Liver (tissue), 9 donors: ENCODE data around the gene FGF12. TPM values are rescaled to one million over a fixed set of nuclear protein-coding genes. Genes with fewer than 3 reads are reported as not detected.

ENCODE experiments used
- DNase-seq: peaks from one replicate; pipeline ENCODE4 v3.0.0-alpha.2; 2017; ENCODE audit warnings: low spot score
- H3K27ac ChIP-seq, 2 donors: one replicate each; pipeline ENCODE4 v1.7.0; 2013; ENCODE audit warnings: inconsistent platforms in 2 of 2, low read length in 2 of 2, control low read depth in 1 of 2, low read depth in 1 of 2, mild to moderate bottlenecking in 1 of 2
- H3K27me3 ChIP-seq, 4 donors: one replicate each; pipeline versions ENCODE4 v1.6.1 to v1.7.0; 2013; ENCODE audit warnings: low read length in 3 of 4, inconsistent platforms in 1 of 4, mild to moderate bottlenecking in 1 of 4, moderate library complexity in 1 of 4; ENCODE audit not compliant: control insufficient read depth in 4 of 4, insufficient read depth in 4 of 4
- H3K36me3 ChIP-seq, 4 donors: one replicate each; pipeline versions ENCODE4 v1.6.1 to v1.7.0; 2013; ENCODE audit warnings: low read length in 3 of 4, mild to moderate bottlenecking in 3 of 4, low read depth in 1 of 4, moderate library complexity in 1 of 4; ENCODE audit not compliant: control insufficient read depth in 4 of 4, insufficient read depth in 3 of 4
- H3K4me1 ChIP-seq, 4 donors: one replicate each; pipeline versions ENCODE4 v1.6.1 to v1.7.0; 2013; ENCODE audit warnings: low read length in 3 of 4, mild to moderate bottlenecking in 3 of 4, moderate library complexity in 1 of 4; ENCODE audit not compliant: control insufficient read depth in 4 of 4, insufficient read depth in 4 of 4
- H3K4me3 ChIP-seq, 3 donors: one replicate each; pipeline versions ENCODE4 v1.6.1 to v1.7.0; 2013; ENCODE audit warnings: low read length in 3 of 3, control low read depth in 1 of 3, low read depth in 1 of 3, mild to moderate bottlenecking in 1 of 3
- H3K9ac ChIP-seq, 2 donors: one replicate each; pipeline ENCODE4 v1.7.0; 2013; ENCODE audit warnings: low read length in 2 of 2, mild to moderate bottlenecking in 2 of 2, moderate library complexity in 2 of 2, control low read depth in 1 of 2, low read depth in 1 of 2
- H3K9me3 ChIP-seq, 4 donors: one replicate each; pipeline versions ENCODE4 v1.6.1 to v1.7.0; 2013; ENCODE audit warnings: low read length in 3 of 4; ENCODE audit not compliant: control insufficient read depth in 4 of 4
- EGR1 ChIP-seq, 2 donors: IDR thresholded peaks; 2 replicates each; pipeline ENCODE4 v1.6.1; 2016 to 2018; ENCODE audit warnings: antibody characterized with exemption in 2 of 2, low read depth in 2 of 2
- FOXA1 ChIP-seq: IDR thresholded peaks from 2 replicates; pipeline ENCODE4 v1.6.1; 2016; ENCODE audit warnings: antibody characterized with exemption
- FOXA2 ChIP-seq: IDR thresholded peaks from 2 replicates; pipeline ENCODE4 v1.6.1; 2016; ENCODE audit warnings: antibody characterized with exemption
- GABPA ChIP-seq, 2 donors: IDR thresholded peaks in 1 of 2; conservative IDR thresholded peaks in 1 of 2; 2 replicates each; pipeline ENCODE4 v1.6.1; 2016; ENCODE audit warnings: antibody characterized with exemption in 2 of 2, mild to moderate bottlenecking in 1 of 2, moderate library complexity in 1 of 2
- HNF4A ChIP-seq, 2 donors: conservative IDR thresholded peaks; 2 replicates each; pipeline ENCODE4 v1.6.1; 2016; ENCODE audit warnings: antibody characterized with exemption in 2 of 2, mild to moderate bottlenecking in 2 of 2
- HNF4G ChIP-seq: IDR thresholded peaks from 2 replicates; pipeline ENCODE4 v1.6.1; 2016; ENCODE audit warnings: antibody characterized with exemption
- JUND ChIP-seq, 2 donors: IDR thresholded peaks; 2 replicates each; pipeline ENCODE4 v1.6.1; 2016; ENCODE audit warnings: antibody characterized with exemption in 2 of 2
- NR2F2 ChIP-seq: IDR thresholded peaks from 2 replicates; pipeline ENCODE4 v1.6.1; 2016; ENCODE audit warnings: antibody characterized with exemption
- RAD21 ChIP-seq, 2 donors: IDR thresholded peaks; 2 replicates each; pipeline ENCODE4 v1.6.1; 2016; ENCODE audit warnings: antibody characterized with exemption in 2 of 2, mild to moderate bottlenecking in 2 of 2
- REST ChIP-seq: IDR thresholded peaks from 2 replicates; pipeline ENCODE4 v1.6.1; 2016; ENCODE audit warnings: antibody characterized with exemption, mild to moderate bottlenecking
- RXRA ChIP-seq, 2 donors: IDR thresholded peaks; 2 replicates each; pipeline ENCODE4 v1.6.1; 2017 to 2018; ENCODE audit warnings: antibody characterized with exemption in 2 of 2, mild to moderate bottlenecking in 1 of 2
- SP1 ChIP-seq: IDR thresholded peaks from 2 replicates; pipeline ENCODE4 v1.6.1; 2018; ENCODE audit warnings: antibody characterized with exemption, mild to moderate bottlenecking
- TAF1 ChIP-seq: conservative IDR thresholded peaks from 2 replicates; pipeline ENCODE4 v1.6.1; 2016; ENCODE audit warnings: antibody characterized with exemption, mild to moderate bottlenecking
- ZBTB33 ChIP-seq: IDR thresholded peaks from 2 replicates; pipeline ENCODE4 v1.6.1; 2016; ENCODE audit warnings: antibody characterized with exemption
- WGBS: extraction: QIAGEN DNeasy Blood & Tissue Kit; methylation state at CpG from one replicate; pipeline ENCODE4 v1.1.7; 2013; 5-methylcytosine and 5-hydroxymethylcytosine counted together
- polyA plus RNA-seq, 2 donors: library from polyadenylated mRNA; stranded (reverse) in 1 of 2; unstranded in 1 of 2; fragments of 200-250 nt in 1 of 2; fragments of >200 nt in 1 of 2; fragmentation: Nextera tagmentation in 1 of 2; extraction: Ambion mirVana in 1 of 2; gene quantifications; one replicate each; pipeline versions ENCODE4 v1.2.1 to v1.2.3, GENCODE V29; 2013 to 2015
- total RNA-seq, 2 donors: library from RNA; depleted of rRNA; stranded (reverse); fragments of >200 nt; gene quantifications; one replicate each; pipeline ENCODE4 v1.2.3, GENCODE V29; 2014
- TF ChIP-seq, protein P1 (sequence below): fragments of 150-350 bp; IDR thresholded peaks from 2 replicates; pipeline ENCODE4 v1.5.1; 2017; ENCODE audit warnings: improper control_type of control experiment, low read depth, low read length; ENCODE audit not compliant: missing input control
- TF ChIP-seq, protein P2 (sequence below): IDR thresholded peaks from 2 replicates; pipeline ENCODE4 v1.6.1; 2016; ENCODE audit warnings: antibody characterized with exemption
- TF ChIP-seq, protein P3 (sequence below): IDR thresholded peaks from 2 replicates; pipeline ENCODE4 v1.6.1; 2016; ENCODE audit warnings: antibody characterized with exemption
- donor health status: healthy.
- donor health status: healthy.
- donor health status: healthy.
- donor health status: healthy.
- donor health status: healthy.

FGF12 gene
- total and polyA plus RNA-seq, 4 donors, result 0.11 to 0.59 (median 0.19) TPM

GRCh38 chr3:192636517-192637444, 90.6 kb downstream of the FGF12 start:
- no peak for DNase-seq
- no peak overlapping the region for H3K9ac ChIP-seq
- H3K4me3 ChIP-seq, result no peak overlapping the region
- no peak for TF ChIP-seq ZBTB33
- TF ChIP-seq RAD21 (IDR thresholded peaks at IDR 0.05), result no peak
- TF ChIP-seq, protein P1, sequence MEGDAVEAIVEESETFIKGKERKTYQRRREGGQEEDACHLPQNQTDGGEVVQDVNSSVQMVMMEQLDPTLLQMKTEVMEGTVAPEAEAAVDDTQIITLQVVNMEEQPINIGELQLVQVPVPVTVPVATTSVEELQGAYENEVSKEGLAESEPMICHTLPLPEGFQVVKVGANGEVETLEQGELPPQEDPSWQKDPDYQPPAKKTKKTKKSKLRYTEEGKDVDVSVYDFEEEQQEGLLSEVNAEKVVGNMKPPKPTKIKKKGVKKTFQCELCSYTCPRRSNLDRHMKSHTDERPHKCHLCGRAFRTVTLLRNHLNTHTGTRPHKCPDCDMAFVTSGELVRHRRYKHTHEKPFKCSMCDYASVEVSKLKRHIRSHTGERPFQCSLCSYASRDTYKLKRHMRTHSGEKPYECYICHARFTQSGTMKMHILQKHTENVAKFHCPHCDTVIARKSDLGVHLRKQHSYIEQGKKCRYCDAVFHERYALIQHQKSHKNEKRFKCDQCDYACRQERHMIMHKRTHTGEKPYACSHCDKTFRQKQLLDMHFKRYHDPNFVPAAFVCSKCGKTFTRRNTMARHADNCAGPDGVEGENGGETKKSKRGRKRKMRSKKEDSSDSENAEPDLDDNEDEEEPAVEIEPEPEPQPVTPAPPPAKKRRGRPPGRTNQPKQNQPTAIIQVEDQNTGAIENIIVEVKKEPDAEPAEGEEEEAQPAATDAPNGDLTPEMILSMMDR, result no peak
- TF ChIP-seq, protein P2, sequence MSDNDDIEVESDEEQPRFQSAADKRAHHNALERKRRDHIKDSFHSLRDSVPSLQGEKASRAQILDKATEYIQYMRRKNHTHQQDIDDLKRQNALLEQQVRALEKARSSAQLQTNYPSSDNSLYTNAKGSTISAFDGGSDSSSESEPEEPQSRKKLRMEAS, result no peak
- no peak for TF ChIP-seq JUND (IDR thresholded peaks at IDR 0.05)
- no peak for TF ChIP-seq GABPA (IDR thresholded peaks at IDR 0.05 in 1 of 2, conservative IDR thresholded peaks at IDR 0.05 in 1 of 2)
- no peak for TF ChIP-seq HNF4A (conservative IDR thresholded peaks at IDR 0.05)
- no peaks in the 10 kb centered on the region for H3K9me3 ChIP-seq
- no peaks in the 10 kb centered on the region for H3K4me1 ChIP-seq
- no peaks in the 10 kb centered on the region for H3K27me3 ChIP-seq
- H3K27ac ChIP-seq, result no peak overlapping the region
- H3K36me3 ChIP-seq, result no peaks in the 10 kb centered on the region
- WGBS, result 92% methylated on average over 8 of the region's 8 CpGs

DNA sequence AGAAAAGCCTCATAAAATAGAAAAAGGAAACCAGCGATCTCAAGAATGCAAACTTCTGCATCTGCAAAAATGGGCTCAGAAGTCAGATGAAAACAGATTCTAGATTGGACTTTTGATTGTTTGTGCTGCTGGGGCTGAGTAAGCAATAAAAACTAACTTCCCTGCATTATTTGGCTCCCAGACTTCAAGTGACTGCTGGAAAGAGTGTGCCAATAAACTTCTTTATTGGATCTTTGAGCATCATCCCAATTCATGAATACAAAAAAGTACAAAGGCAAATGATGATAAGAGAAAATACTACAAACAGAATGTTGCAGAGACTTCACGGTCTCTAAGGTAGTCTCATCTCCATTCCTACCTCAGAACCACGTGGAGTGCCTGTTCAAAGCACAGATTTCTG, 97.9 kb downstream of the FGF12 start:
- TF ChIP-seq RXRA (IDR thresholded peaks at IDR 0.05) (no peak), ZBTB33 (no peak), RAD21 (IDR thresholded peaks at IDR 0.05) (no peak), FOXA1 (no peak), FOXA2 (no peak), SP1 (no peak), EGR1 (IDR thresholded peaks at IDR 0.05; ENCODE audit: low read depth in 2 of 2) (no peak), HNF4G (no peak), REST (no peak), NR2F2 (no peak), TAF1 (no peak)
- TF ChIP-seq, protein P1, result no peak
- TF ChIP-seq, protein P3, sequence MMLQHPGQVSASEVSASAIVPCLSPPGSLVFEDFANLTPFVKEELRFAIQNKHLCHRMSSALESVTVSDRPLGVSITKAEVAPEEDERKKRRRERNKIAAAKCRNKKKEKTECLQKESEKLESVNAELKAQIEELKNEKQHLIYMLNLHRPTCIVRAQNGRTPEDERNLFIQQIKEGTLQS, result no peak
- WGBS, result 67% methylated on average over 3 of the region's 3 CpGs

More for the DNA sequence above, 97.9 kb downstream of the FGF12 start:
- Histone ChIP-seq H3K4me3 (no peak overlapping the region), H3K27me3 (no peaks in the 10 kb centered on the region), H3K36me3 (no peaks in the 10 kb centered on the region), H3K27ac (no peak overlapping the region), H3K9ac (no peak overlapping the region), H3K4me1 (no peaks in the 10 kb centered on the region), H3K9me3 (no peaks in the 10 kb centered on the region)
- no peak for DNase-seq
